Measurements from ENCODE around the gene PGAP1. TPM values are rescaled to one million over a fixed set of nuclear protein-coding genes. Genes with fewer than 3 reads are reported as not detected.
A peak's percentile ranks its signal among the peaks of the same experiment; 100 is the strongest.

Gene PGAP1
- total RNA-seq, 1 experiment from 2014 or later = 6.5 TPM

DNA sequence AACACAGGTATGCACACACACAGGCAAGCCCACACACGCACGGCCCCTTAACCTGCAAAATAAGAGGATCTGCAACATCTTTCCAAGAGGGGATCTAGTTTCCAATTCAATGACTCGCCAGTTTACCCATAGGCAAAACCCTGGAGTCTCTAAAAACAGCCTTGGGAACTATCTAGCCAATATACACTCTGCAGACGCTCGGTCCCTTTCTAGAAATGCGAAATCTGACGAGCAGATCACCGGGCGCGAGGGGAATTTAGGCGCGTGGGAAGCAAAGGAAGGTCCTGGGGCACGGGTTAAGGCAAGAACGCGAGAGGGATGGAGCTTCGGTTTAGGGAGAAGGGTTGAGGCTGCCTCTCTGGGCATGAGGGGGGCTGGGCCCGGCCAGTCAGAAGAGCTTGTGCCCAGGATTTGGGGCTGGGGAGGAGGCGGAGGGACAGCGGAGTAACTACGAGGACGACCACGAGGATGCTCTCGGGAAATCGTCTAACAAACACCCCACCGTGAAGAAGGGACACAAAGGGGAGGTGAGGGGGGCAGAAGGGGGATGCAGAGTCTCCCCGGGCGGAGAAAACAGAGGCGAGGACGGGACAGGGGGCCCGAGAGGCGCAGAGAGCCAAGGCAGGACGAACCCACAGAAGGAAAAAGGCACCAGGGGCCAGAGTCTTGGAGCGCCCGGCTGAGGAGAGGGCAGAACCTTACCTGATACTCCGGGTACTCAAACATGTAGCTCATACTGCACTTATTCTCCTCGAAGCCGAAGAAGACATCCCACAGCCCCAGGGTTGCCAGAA, 542 bp downstream of the PGAP1 start:
- TF ChIP-seq, protein P1, sequence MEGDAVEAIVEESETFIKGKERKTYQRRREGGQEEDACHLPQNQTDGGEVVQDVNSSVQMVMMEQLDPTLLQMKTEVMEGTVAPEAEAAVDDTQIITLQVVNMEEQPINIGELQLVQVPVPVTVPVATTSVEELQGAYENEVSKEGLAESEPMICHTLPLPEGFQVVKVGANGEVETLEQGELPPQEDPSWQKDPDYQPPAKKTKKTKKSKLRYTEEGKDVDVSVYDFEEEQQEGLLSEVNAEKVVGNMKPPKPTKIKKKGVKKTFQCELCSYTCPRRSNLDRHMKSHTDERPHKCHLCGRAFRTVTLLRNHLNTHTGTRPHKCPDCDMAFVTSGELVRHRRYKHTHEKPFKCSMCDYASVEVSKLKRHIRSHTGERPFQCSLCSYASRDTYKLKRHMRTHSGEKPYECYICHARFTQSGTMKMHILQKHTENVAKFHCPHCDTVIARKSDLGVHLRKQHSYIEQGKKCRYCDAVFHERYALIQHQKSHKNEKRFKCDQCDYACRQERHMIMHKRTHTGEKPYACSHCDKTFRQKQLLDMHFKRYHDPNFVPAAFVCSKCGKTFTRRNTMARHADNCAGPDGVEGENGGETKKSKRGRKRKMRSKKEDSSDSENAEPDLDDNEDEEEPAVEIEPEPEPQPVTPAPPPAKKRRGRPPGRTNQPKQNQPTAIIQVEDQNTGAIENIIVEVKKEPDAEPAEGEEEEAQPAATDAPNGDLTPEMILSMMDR (conservative IDR thresholded peaks at IDR 0.05) = no peak
- BruUV-seq (replicated peaks) = no TSS peak
- peak overlapping the region; percentile 99 for H2AFZ ChIP-seq
- H3K4me1 ChIP-seq (replicated peaks; ENCODE audit: insufficient read depth) = peaks cover 18% of the 10 kb centered on the region
- peak overlapping the region; percentile 60 for H3K27ac ChIP-seq
- peak in 1 of 2 experiments; percentile 7 for DNase-seq
- no peaks in the 10 kb centered on the region for H3K27me3 ChIP-seq (ENCODE audit: insufficient read depth, low read depth)
- H3K4me2 ChIP-seq = peak overlapping the region; percentile 93
- intact Hi-C loops (cut with micrococcal nuclease; ENCODE audit: unreplicated experiment) = loop anchor here (1.0 to 5.0 kb wide), 2 partner anchors 62 to 451 kb away; no protein-coding TSS in a partner anchor
- CTCF ChIA-PET = no interaction called here
- H4K20me1 ChIP-seq (ENCODE audit: insufficient read depth) = no peaks in the 10 kb centered on the region
- no peaks in the 10 kb centered on the region for H3K9me3 ChIP-seq (ENCODE audit: insufficient read depth, low read depth)
- POLR2A ChIA-PET (ENCODE audit: unreplicated experiment) = no interaction called here
- H3F3A ChIP-seq (ENCODE audit: insufficient read depth, low read depth) = peaks cover 6% of the 10 kb centered on the region; the same call in 1 of the 2 replicates
- H3K9me2 ChIP-seq (ENCODE audit: insufficient read depth) = no peaks in the 10 kb centered on the region
- peak overlapping the region; percentile 98 for H3K4me3 ChIP-seq
- H3K79me2 ChIP-seq (ENCODE audit: low read depth) = peaks cover 28% of the 10 kb centered on the region
- H3K36me3 ChIP-seq (ENCODE audit: low read depth) = no peaks in the 10 kb centered on the region

DNA sequence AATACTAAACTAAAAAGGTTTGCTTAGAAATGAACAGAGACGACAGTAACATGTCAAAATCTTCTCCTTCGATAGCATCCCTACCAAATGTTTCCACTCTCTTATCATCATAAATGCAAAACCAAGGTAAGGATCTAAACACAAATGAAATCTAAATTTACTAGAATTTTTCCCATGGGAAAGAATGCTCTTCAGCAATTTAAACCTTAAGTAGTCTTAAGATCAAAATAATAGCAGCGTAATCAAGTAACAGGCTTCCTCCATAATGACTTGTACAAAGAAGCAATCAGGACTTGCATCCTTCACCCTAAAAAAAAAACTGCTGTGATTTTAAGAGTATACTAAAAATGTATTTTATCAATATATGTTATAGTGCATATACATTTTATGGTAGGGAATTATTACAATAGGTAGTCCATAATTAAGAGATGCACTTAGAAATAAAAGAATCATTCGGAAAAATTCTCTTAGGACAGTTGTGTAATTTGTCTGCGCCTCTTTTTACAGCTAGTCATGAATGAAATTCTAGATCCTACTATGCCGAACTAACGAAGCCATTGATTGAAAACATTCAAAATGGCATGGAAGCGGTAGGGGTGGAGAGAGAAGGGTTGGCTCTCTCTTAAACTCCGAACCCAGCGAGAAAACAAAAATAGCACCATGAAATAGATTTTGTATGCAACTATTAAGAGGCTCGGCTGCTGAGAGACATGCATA, 1.3 kb downstream of the PGAP1 start:
- Histone ChIP-seq H3K36me3 (ENCODE audit: low read depth) (no peaks in the 10 kb centered on the region), H3K79me2 (ENCODE audit: low read depth) (peaks cover 29% of the 10 kb centered on the region), H3K27me3 (ENCODE audit: insufficient read depth, low read depth) (no peaks in the 10 kb centered on the region), H3K4me1 (replicated peaks; ENCODE audit: insufficient read depth) (peaks cover 18% of the 10 kb centered on the region), H2AFZ (peak overlapping the region; percentile 99), H3K4me3 (peak overlapping the region; percentile 98), H3K9me2 (ENCODE audit: insufficient read depth) (no peaks in the 10 kb centered on the region), H3K4me2 (peak overlapping the region; percentile 93), H3F3A (ENCODE audit: insufficient read depth, low read depth) (peaks cover 6% of the 10 kb centered on the region; the same call in 1 of the 2 replicates), H3K27ac (no peak overlapping the region), H3K9me3 (ENCODE audit: insufficient read depth, low read depth) (no peaks in the 10 kb centered on the region), H4K20me1 (ENCODE audit: insufficient read depth) (no peaks in the 10 kb centered on the region)
- ChIA-PET POLR2A (ENCODE audit: unreplicated experiment) (no interaction called here), CTCF (no interaction called here)
- no peak for DNase-seq
- no peak for TF ChIP-seq EZH2 (IDR thresholded peaks at IDR 0.05; ENCODE audit: low read depth)
- TF ChIP-seq, protein P1 (conservative IDR thresholded peaks at IDR 0.05) = no peak
- intact Hi-C loops (cut with micrococcal nuclease; ENCODE audit: unreplicated experiment) = loop anchor here (5.0 kb wide), 1 partner anchor 452 kb away; no protein-coding TSS in a partner anchor
- TSS peak; percentile 50 for BruUV-seq (replicated peaks)

DNA sequence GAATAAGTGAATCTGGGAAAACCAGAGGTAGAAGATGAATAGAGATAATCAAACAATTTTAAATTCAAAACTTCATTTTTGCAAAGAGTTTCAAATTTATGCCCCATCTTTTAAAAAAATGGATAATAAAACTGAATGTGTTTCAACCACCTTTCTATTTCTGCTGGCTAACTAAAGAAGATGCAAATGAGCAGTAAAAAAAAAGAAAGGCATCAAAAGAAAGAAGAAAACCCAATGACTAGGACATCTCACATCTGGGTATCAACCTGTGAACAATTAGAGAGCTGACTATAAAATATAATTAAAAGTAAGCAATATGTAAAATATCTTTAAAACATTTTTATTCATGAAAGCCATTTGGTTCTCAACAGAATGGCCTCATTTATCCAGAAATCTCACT, 2.5 kb downstream of the PGAP1 start:
- no peaks in the 10 kb centered on the region for H4K20me1 ChIP-seq (ENCODE audit: insufficient read depth)
- no peak overlapping the region for H2AFZ ChIP-seq
- H3K4me1 ChIP-seq (replicated peaks; ENCODE audit: insufficient read depth) = peaks cover 18% of the 10 kb centered on the region
- no peaks in the 10 kb centered on the region for H3K36me3 ChIP-seq (ENCODE audit: low read depth)
- no peak for TF ChIP-seq EZH2 (IDR thresholded peaks at IDR 0.05; ENCODE audit: low read depth)
- BruUV-seq (replicated peaks) = no TSS peak
- POLR2A ChIA-PET (ENCODE audit: unreplicated experiment) = no interaction called here
- H3F3A ChIP-seq (ENCODE audit: insufficient read depth, low read depth) = peaks cover 6% of the 10 kb centered on the region; the same call in 1 of the 2 replicates
- no peaks in the 10 kb centered on the region for H3K27me3 ChIP-seq (ENCODE audit: insufficient read depth, low read depth)
- DNase-seq = no peak
- no peaks in the 10 kb centered on the region for H3K9me2 ChIP-seq (ENCODE audit: insufficient read depth)
- intact Hi-C loops (cut with micrococcal nuclease; ENCODE audit: unreplicated experiment) = no loop called here
- H3K4me2 ChIP-seq = peak overlapping the region; percentile 93
- no peak overlapping the region for H3K4me3 ChIP-seq
- CTCF ChIA-PET = no interaction called here
- H3K9me3 ChIP-seq (ENCODE audit: insufficient read depth, low read depth) = no peaks in the 10 kb centered on the region
- peaks cover 29% of the 10 kb centered on the region for H3K79me2 ChIP-seq (ENCODE audit: low read depth)
- H3K27ac ChIP-seq = no peak overlapping the region
